HEK293 (cell line): ENCODE results near the gene WNT11.

Experiments
- ZBTB7A ChIP-seq: fragments of 450-650 bp; formaldehyde crosslinking; IDR thresholded peaks from 2 replicates; pipeline ENCODE4 v1.5.1; 2016; ENCODE audit warnings: low read depth, missing biosample characterization, missing genetic modification characterization
- ZNF214 ChIP-seq: fragments of 450-650 bp; formaldehyde crosslinking; IDR thresholded peaks from 2 replicates; pipeline ENCODE4 v1.5.1; 2017; ENCODE audit warnings: missing biosample characterization, mild to moderate bottlenecking, missing genetic modification characterization, borderline replicate concordance
- ZNF274 ChIP-seq, 2 experiments: fragments of 200-500 bp in 1 of 2; fragments of 450-650 bp in 1 of 2; sonication (Bioruptor generic) in 1 of 2; formaldehyde crosslinking in 1 of 2; IDR thresholded peaks; 2 replicates each; pipeline versions ENCODE4 v1.5.1 to v1.6.1; 2014 to 2016; ENCODE audit warnings: borderline replicate concordance in 1 of 2, inconsistent platforms in 1 of 2, low read length in 1 of 2, missing biosample characterization in 1 of 2, missing genetic modification characterization in 1 of 2
- TF ChIP-seq, protein P1 (sequence below): fragments of 450-650 bp; formaldehyde crosslinking; IDR thresholded peaks from 2 replicates; pipeline ENCODE4 v1.5.1; 2016; ENCODE audit warnings: missing biosample characterization, missing genetic modification characterization
- TF ChIP-seq, protein P2 (sequence below): fragments of 450-650 bp; formaldehyde crosslinking; IDR thresholded peaks from 2 replicates; pipeline ENCODE4 v1.5.1; 2016; ENCODE audit warnings: missing biosample characterization, missing genetic modification characterization
- TF ChIP-seq, protein P3 (sequence below): fragments of 450-650 bp; formaldehyde crosslinking; IDR thresholded peaks from 2 replicates; pipeline ENCODE4 v1.5.1; 2016; ENCODE audit warnings: missing biosample characterization, missing genetic modification characterization

DNA sequence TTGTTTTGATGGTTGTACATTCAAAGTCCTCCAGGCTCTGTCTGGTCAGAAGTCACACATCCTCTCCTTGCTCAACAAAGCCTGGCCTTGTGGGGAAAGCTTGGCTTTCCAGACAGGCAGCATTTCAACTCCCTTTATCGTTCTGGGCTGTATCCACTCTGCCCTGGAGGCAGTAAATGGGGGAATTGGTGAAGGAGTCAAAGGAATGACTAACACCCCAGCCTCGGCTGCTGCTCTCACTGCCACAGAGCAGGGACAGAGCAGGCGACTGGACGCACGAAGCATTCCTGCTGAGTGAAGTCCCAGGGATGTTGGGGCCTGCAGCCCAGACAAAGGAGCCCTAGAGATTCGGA lies 52.8 kb downstream of the WNT11 start:
- TF ChIP-seq ZBTB7A (no peak), ZNF214 (no peak), ZNF274 (IDR thresholded peaks at IDR 0.05; ENCODE audit: low read length) (no peak), ZNF274 (tag by site-specific recombination; IDR thresholded peaks at IDR 0.05; ENCODE audit: borderline replicate concordance) (no peak)
- TF ChIP-seq, protein P1, sequence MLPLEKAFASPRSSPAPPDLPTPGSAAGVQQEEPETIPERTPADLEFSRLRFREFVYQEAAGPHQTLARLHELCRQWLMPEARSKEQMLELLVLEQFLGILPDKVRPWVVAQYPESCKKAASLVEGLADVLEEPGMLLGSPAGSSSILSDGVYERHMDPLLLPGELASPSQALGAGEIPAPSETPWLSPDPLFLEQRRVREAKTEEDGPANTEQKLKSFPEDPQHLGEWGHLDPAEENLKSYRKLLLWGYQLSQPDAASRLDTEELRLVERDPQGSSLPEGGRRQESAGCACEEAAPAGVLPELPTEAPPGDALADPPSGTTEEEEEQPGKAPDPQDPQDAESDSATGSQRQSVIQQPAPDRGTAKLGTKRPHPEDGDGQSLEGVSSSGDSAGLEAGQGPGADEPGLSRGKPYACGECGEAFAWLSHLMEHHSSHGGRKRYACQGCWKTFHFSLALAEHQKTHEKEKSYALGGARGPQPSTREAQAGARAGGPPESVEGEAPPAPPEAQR (tag by site-specific recombination), result no peak
- TF ChIP-seq, protein P2, sequence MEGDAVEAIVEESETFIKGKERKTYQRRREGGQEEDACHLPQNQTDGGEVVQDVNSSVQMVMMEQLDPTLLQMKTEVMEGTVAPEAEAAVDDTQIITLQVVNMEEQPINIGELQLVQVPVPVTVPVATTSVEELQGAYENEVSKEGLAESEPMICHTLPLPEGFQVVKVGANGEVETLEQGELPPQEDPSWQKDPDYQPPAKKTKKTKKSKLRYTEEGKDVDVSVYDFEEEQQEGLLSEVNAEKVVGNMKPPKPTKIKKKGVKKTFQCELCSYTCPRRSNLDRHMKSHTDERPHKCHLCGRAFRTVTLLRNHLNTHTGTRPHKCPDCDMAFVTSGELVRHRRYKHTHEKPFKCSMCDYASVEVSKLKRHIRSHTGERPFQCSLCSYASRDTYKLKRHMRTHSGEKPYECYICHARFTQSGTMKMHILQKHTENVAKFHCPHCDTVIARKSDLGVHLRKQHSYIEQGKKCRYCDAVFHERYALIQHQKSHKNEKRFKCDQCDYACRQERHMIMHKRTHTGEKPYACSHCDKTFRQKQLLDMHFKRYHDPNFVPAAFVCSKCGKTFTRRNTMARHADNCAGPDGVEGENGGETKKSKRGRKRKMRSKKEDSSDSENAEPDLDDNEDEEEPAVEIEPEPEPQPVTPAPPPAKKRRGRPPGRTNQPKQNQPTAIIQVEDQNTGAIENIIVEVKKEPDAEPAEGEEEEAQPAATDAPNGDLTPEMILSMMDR (tag by site-specific recombination), result no peak
- TF ChIP-seq, protein P3, sequence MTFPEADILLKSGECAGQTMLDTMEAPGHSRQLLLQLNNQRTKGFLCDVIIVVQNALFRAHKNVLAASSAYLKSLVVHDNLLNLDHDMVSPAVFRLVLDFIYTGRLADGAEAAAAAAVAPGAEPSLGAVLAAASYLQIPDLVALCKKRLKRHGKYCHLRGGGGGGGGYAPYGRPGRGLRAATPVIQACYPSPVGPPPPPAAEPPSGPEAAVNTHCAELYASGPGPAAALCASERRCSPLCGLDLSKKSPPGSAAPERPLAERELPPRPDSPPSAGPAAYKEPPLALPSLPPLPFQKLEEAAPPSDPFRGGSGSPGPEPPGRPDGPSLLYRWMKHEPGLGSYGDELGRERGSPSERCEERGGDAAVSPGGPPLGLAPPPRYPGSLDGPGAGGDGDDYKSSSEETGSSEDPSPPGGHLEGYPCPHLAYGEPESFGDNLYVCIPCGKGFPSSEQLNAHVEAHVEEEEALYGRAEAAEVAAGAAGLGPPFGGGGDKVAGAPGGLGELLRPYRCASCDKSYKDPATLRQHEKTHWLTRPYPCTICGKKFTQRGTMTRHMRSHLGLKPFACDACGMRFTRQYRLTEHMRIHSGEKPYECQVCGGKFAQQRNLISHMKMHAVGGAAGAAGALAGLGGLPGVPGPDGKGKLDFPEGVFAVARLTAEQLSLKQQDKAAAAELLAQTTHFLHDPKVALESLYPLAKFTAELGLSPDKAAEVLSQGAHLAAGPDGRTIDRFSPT (tag by site-specific recombination), result no peak
